Measurements from ENCODE around the gene LPIN3. TPM values are rescaled to one million over a fixed set of nuclear protein-coding genes. Genes with fewer than 3 reads are reported as not detected.

LPIN3 gene
- polyA plus RNA-seq, 1 of the 3 experiments (the other 2 are of a cell fraction), result 0.21 TPM

DNA sequence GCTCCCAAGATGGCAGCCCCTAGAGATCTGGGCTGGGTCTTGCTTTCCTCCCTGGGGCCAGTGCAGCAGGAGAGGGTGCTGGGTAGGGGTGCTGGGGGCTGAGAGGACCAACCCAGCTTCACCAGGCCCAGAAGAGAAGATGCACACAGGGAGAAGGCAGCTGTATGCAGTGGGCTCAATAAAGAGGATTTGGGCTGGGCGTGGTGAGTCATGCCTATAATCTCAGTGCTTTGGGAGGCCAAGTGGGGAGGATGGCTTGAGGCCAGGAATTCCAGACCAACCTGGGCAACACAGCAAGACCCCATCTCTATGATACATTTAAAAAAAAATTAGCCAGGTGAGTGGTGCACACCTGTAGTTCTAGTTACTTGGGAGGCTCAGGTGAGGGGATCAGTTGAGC, 51.7 kb downstream of the LPIN3 start:
- Histone ChIP-seq H3K27ac (ENCODE audit: low read depth in 2 of 2, low read length in 1 of 2) (no peak overlapping the region; a peak in 1 of 4 replicates), H3F3A (replicated peaks; ENCODE audit: insufficient read depth) (no peaks in the 10 kb centered on the region), H4K20me1 (ENCODE audit: insufficient read depth) (no peaks in the 10 kb centered on the region), H3K27me3 (ENCODE audit: insufficient read depth) (no peaks in the 10 kb centered on the region; the same call in 1 of the 2 replicates), H3K4me3 (ENCODE audit: low read depth in 2 of 2, low read length in 1 of 2) (no peak overlapping the region), H3K36me3 (replicated peaks in 1 of 2; ENCODE audit: control insufficient read depth in 1 of 2, insufficient read depth in 2 of 2, low read length in 1 of 2) (no peaks in the 10 kb centered on the region), H2AFZ (ENCODE audit: low read depth) (no peak overlapping the region), H3K9me2 (no peaks in the 10 kb centered on the region), H3K79me2 (ENCODE audit: insufficient read depth) (no peaks in the 10 kb centered on the region), H3K9ac (no peak overlapping the region), H3K4me1 (ENCODE audit: control insufficient read depth in 1 of 2, insufficient read depth in 2 of 2, low read depth in 1 of 2, low read length in 1 of 2) (peaks cover 0 to 35% of the 10 kb centered on the region in 2 experiments; a peak in 1 of 4 replicates), H3K4me2 (no peak overlapping the region), H3K9me3 (no peaks in the 10 kb centered on the region)
- WGBS (ENCODE audit: low lambda C conversion rate), result 78% methylated on average over 1 of the region's 1 CpG
- TF ChIP-seq YY1 (IDR thresholded peaks at IDR 0.05; ENCODE audit: low read depth) (no peak), TCF12 (IDR thresholded peaks at IDR 0.05) (no peak), USF1 (IDR thresholded peaks at IDR 0.05; ENCODE audit: borderline replicate concordance, low read depth) (no peak), TAF1 (IDR thresholded peaks at IDR 0.05; ENCODE audit: borderline replicate concordance, low read depth, low read length) (no peak), RXRA (IDR thresholded peaks at IDR 0.05; ENCODE audit: borderline replicate concordance, low read depth) (no peak), NFIC (IDR thresholded peaks at IDR 0.05; ENCODE audit: borderline replicate concordance) (no peak), JUND (IDR thresholded peaks at IDR 0.05) (no peak), SMC3 (IDR thresholded peaks at IDR 0.05; ENCODE audit: low read depth, low read length) (no peak), POLR2AphosphoS5 (IDR thresholded peaks at IDR 0.05; ENCODE audit: low read depth, low read length) (no peak), ELF1 (IDR thresholded peaks at IDR 0.05) (no peak), CHD2 (IDR thresholded peaks at IDR 0.05; ENCODE audit: low read length, partially characterized antibody) (no peak), MEF2A (IDR thresholded peaks at IDR 0.05; ENCODE audit: borderline replicate concordance, low read depth) (no peak), RAD21 (IDR thresholded peaks at IDR 0.05; ENCODE audit: low read length) (no peak), FOXJ3 (CRISPR knock-in tag; IDR thresholded peaks at IDR 0.05) (no peak), TEAD4 (IDR thresholded peaks at IDR 0.05; ENCODE audit: borderline replicate concordance, insufficient read depth) (no peak)
- TF ChIP-seq, protein P1, sequence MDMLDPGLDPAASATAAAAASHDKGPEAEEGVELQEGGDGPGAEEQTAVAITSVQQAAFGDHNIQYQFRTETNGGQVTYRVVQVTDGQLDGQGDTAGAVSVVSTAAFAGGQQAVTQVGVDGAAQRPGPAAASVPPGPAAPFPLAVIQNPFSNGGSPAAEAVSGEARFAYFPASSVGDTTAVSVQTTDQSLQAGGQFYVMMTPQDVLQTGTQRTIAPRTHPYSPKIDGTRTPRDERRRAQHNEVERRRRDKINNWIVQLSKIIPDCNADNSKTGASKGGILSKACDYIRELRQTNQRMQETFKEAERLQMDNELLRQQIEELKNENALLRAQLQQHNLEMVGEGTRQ (IDR thresholded peaks at IDR 0.05; ENCODE audit: borderline replicate concordance, low read depth, low read length), result no peak
- CTCF ChIA-PET, result interaction anchor here (1.9 kb wide), 1 partner anchor 19 kb away, joined by 10 read pairs; no protein-coding TSS in a partner anchor
- POLR2A ChIA-PET, result no interaction called here
- DNase-seq, result no peak

- Histone ChIP-seq H4K20me1 (ENCODE audit: insufficient read depth) (no peaks in the 10 kb centered on the region), H3K79me2 (ENCODE audit: insufficient read depth) (no peaks in the 10 kb centered on the region), H3K9me3 (no peaks in the 10 kb centered on the region), H3K9me2 (no peaks in the 10 kb centered on the region), H2AFZ (ENCODE audit: low read depth) (no peak overlapping the region), H3K36me3 (replicated peaks in 1 of 2; ENCODE audit: control insufficient read depth in 1 of 2, insufficient read depth in 2 of 2, low read length in 1 of 2) (no peaks in the 10 kb centered on the region), H3K27me3 (ENCODE audit: insufficient read depth) (no peaks in the 10 kb centered on the region; the same call in 1 of the 2 replicates), H3K27ac (ENCODE audit: low read depth in 2 of 2, low read length in 1 of 2) (peak overlapping the region in 1 of 2 experiments; percentile 11; a peak in 2 of 4 replicates), H3K4me3 (ENCODE audit: low read depth in 2 of 2, low read length in 1 of 2) (no peak overlapping the region), H3K4me2 (no peak overlapping the region), H3K4me1 (ENCODE audit: control insufficient read depth in 1 of 2, insufficient read depth in 2 of 2, low read depth in 1 of 2, low read length in 1 of 2) (peaks cover 0 to 32% of the 10 kb centered on the region in 2 experiments; a peak in 1 of 4 replicates), H3F3A (replicated peaks; ENCODE audit: insufficient read depth) (no peaks in the 10 kb centered on the region), H3K9ac (no peak overlapping the region)
- ChIA-PET CTCF (interaction anchor here (0.8 to 1.9 kb wide), 2 partner anchors 18 to 220 kb away, joined by 4 to 10 read pairs; no protein-coding TSS in a partner anchor), POLR2A (interaction anchor here (0.6 kb wide), 1 partner anchor 233 kb away, joined by 3 read pairs; no protein-coding TSS in a partner anchor)
- TF ChIP-seq USF1 (IDR thresholded peaks at IDR 0.05; ENCODE audit: borderline replicate concordance, low read depth) (no peak), RCOR1 (IDR thresholded peaks at IDR 0.05; ENCODE audit: low read length) (0 out of 2 replicates have a peak, but pooled peaks have one; percentile 26)
- 63% methylated on average over 12 of the region's 12 CpGs for WGBS (ENCODE audit: low lambda C conversion rate)
- peak; percentile 54 for DNase-seq
These were observed 52.5 kb downstream of the LPIN3 start for GRCh38 chr20:41392871-41393704.
